ENCODE results near the gene CDHR2.

DNA sequence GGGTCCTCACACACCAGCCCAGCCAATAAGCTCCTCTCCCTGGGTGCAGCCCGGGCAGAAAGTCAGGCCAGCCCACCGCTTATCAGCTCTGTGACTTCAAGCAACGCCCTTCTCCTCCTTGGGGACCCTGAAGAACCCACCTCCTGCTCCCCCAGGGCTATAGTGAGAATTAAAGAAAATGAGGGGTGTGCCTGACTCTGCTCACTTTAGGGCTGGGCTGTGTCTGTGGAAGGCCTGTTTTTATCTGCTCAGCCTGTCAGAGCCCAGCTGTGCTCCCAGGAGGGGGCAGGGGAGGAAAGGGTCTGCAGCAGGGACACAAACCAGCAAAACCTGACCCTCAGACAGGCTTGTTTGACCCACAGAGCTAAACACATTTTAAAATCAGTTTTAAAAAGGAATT lies 56.9 kb downstream of the CDHR2 start:
- no peak for TF ChIP-seq POLR2A (IDR thresholded peaks at IDR 0.05)
- TF ChIP-seq, protein P1, sequence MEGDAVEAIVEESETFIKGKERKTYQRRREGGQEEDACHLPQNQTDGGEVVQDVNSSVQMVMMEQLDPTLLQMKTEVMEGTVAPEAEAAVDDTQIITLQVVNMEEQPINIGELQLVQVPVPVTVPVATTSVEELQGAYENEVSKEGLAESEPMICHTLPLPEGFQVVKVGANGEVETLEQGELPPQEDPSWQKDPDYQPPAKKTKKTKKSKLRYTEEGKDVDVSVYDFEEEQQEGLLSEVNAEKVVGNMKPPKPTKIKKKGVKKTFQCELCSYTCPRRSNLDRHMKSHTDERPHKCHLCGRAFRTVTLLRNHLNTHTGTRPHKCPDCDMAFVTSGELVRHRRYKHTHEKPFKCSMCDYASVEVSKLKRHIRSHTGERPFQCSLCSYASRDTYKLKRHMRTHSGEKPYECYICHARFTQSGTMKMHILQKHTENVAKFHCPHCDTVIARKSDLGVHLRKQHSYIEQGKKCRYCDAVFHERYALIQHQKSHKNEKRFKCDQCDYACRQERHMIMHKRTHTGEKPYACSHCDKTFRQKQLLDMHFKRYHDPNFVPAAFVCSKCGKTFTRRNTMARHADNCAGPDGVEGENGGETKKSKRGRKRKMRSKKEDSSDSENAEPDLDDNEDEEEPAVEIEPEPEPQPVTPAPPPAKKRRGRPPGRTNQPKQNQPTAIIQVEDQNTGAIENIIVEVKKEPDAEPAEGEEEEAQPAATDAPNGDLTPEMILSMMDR (IDR thresholded peaks at IDR 0.05): no peak
